SK-N-SH treated with all-trans-retinoic acid at 6 μM for 48 hours (cell line): Measurements from ENCODE around the gene UBQLN3.

Source experiments
- ATAC-seq: fragments of 200-7000 bp; cut with Tn5 transposase; 3 replicates; pipeline ENCODE4 v1.9.1; 2020; ENCODE audit warnings: mild to moderate bottlenecking, moderate library complexity
- ARNTL ChIP-seq: fragments of 450-650 bp; formaldehyde crosslinking; IDR thresholded peaks from 2 replicates; pipeline ENCODE4 v1.5.0; 2020; ENCODE audit warnings: low read depth, mild to moderate bottlenecking, moderate library complexity, borderline replicate concordance
- BACH2 ChIP-seq: fragments of 250-450 bp; sonication (Bioruptor Pico); IDR thresholded peaks from 2 replicates; pipeline ENCODE4 v1.9.0; 2021; ENCODE audit warnings: mild to moderate bottlenecking, borderline replicate concordance
- CSDC2 ChIP-seq: fragments of 250-450 bp; sonication (Bioruptor Pico); IDR thresholded peaks from 2 replicates; pipeline ENCODE4 v1.5.0; 2020; ENCODE audit warnings: mild to moderate bottlenecking, moderate library complexity
- ESRRG ChIP-seq: fragments of 250-450 bp; sonication (Bioruptor Pico); IDR thresholded peaks from 2 replicates; pipeline ENCODE4 v1.6.1; 2021; ENCODE audit warnings: mild to moderate bottlenecking
- GLIS3 ChIP-seq: fragments of 250-450 bp; sonication (Bioruptor Pico); IDR thresholded peaks from 2 replicates; pipeline ENCODE4 v1.5.0; 2020; ENCODE audit warnings: mild to moderate bottlenecking, moderate library complexity
- ISL1 ChIP-seq: fragments of 250-450 bp; sonication (Bioruptor Pico); IDR thresholded peaks from 2 replicates; pipeline ENCODE4 v2.1.2; 2022; ENCODE audit warnings: mild to moderate bottlenecking, moderate library complexity
- OSR1 ChIP-seq: fragments of 250-450 bp; sonication (Bioruptor Pico); IDR thresholded peaks from 2 replicates; pipeline ENCODE4 v1.8.0; 2022; ENCODE audit warnings: moderate library complexity, mild to moderate bottlenecking, inconsistent platforms
- PATZ1 ChIP-seq: fragments of 250-450 bp; sonication (Bioruptor Pico); IDR thresholded peaks from 2 replicates; pipeline ENCODE4 v1.8.0; 2020; ENCODE audit warnings: mild to moderate bottlenecking, moderate library complexity, borderline replicate concordance
- PPARA ChIP-seq: fragments of 250-450 bp; sonication (Bioruptor Pico); IDR thresholded peaks from 2 replicates; pipeline ENCODE4 v1.5.0; 2020; ENCODE audit warnings: mild to moderate bottlenecking, borderline replicate concordance
- RARB ChIP-seq: fragments of 250-450 bp; sonication (Bioruptor Pico); IDR thresholded peaks from 2 replicates; pipeline ENCODE4 v1.8.0; 2021; ENCODE audit warnings: mild to moderate bottlenecking, moderate library complexity
- SNAI2 ChIP-seq: fragments of 250-450 bp; sonication (Bioruptor Pico); IDR thresholded peaks from 2 replicates; pipeline ENCODE4 v1.5.0; 2020; ENCODE audit warnings: mild to moderate bottlenecking, moderate library complexity
- TCF4 ChIP-seq: fragments of 250-450 bp; sonication (Bioruptor Pico); IDR thresholded peaks from 2 replicates; pipeline ENCODE4 v1.8.0; 2021; ENCODE audit warnings: mild to moderate bottlenecking, moderate library complexity, borderline replicate concordance
- TOX ChIP-seq: fragments of 250-450 bp; sonication (Bioruptor Pico); IDR thresholded peaks from 2 replicates; pipeline ENCODE4 v1.8.0; 2021; ENCODE audit warnings: mild to moderate bottlenecking, moderate library complexity, borderline replicate concordance
- TSHZ2 ChIP-seq: fragments of 250-450 bp; sonication (Bioruptor Pico); IDR thresholded peaks from 2 replicates; pipeline ENCODE4 v1.5.0; 2020; ENCODE audit warnings: mild to moderate bottlenecking, moderate library complexity
- ZC3H10 ChIP-seq: fragments of 250-450 bp; sonication (Bioruptor Pico); IDR thresholded peaks from 2 replicates; pipeline ENCODE4 v1.5.1; 2021; ENCODE audit warnings: mild to moderate bottlenecking, moderate library complexity
- ZFP3 ChIP-seq: fragments of 250-450 bp; sonication (Bioruptor Pico); IDR thresholded peaks from 2 replicates; pipeline ENCODE4 v1.5.0; 2020; ENCODE audit warnings: mild to moderate bottlenecking, moderate library complexity
- ZFP30 ChIP-seq: fragments of 450-650 bp; formaldehyde crosslinking; IDR thresholded peaks from 2 replicates; pipeline ENCODE4 v1.5.0; 2022; ENCODE audit warnings: mild to moderate bottlenecking, moderate library complexity
- ZNF565 ChIP-seq: fragments of 450-650 bp; formaldehyde crosslinking; conservative IDR thresholded peaks from 2 replicates; pipeline ENCODE4 v1.5.0; 2020; ENCODE audit warnings: low read depth, mild to moderate bottlenecking, moderate library complexity
- ZNF70 ChIP-seq: fragments of 450-650 bp; formaldehyde crosslinking; IDR thresholded peaks from 2 replicates; pipeline ENCODE4 v1.5.0; 2020; ENCODE audit warnings: mild to moderate bottlenecking, moderate library complexity
- ZNF8 ChIP-seq: fragments of 450-650 bp; formaldehyde crosslinking; IDR thresholded peaks from 2 replicates; pipeline ENCODE4 v1.5.0; 2020; ENCODE audit warnings: mild to moderate bottlenecking, moderate library complexity
- TF ChIP-seq, protein P1 (sequence below): fragments of 250-450 bp; sonication (Bioruptor Pico); IDR thresholded peaks from 2 replicates; pipeline ENCODE4 v1.5.1; 2021; ENCODE audit warnings: mild to moderate bottlenecking, moderate library complexity
- TF ChIP-seq, protein P2 (sequence below): fragments of 250-450 bp; sonication (Bioruptor Pico); IDR thresholded peaks from 2 replicates; pipeline ENCODE4 v1.8.0; 2021; ENCODE audit warnings: low read depth, mild to moderate bottlenecking, moderate library complexity, borderline replicate concordance

The UBQLN3 gene

GRCh38 chr11:5509803-5510202 lies at the start of gene UBQLN3:
TSS of gene UBQLN3 (minus strand) at chr11:5509957. CDS start at chr11:5509558, 399 bp downstream.
- TF ChIP-seq, protein P1, sequence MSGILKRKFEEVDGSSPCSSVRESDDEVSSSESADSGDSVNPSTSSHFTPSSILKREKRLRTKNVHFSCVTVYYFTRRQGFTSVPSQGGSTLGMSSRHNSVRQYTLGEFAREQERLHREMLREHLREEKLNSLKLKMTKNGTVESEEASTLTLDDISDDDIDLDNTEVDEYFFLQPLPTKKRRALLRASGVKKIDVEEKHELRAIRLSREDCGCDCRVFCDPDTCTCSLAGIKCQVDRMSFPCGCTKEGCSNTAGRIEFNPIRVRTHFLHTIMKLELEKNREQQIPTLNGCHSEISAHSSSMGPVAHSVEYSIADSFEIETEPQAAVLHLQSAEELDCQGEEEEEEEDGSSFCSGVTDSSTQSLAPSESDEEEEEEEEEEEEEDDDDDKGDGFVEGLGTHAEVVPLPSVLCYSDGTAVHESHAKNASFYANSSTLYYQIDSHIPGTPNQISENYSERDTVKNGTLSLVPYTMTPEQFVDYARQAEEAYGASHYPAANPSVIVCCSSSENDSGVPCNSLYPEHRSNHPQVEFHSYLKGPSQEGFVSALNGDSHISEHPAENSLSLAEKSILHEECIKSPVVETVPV (CRISPR knock-in tag) = no peak
- TF ChIP-seq ISL1 (CRISPR knock-in tag) (no peak), PPARA (CRISPR knock-in tag) (no peak), BACH2 (CRISPR knock-in tag) (no peak)
- ATAC-seq = no peak

DNA sequence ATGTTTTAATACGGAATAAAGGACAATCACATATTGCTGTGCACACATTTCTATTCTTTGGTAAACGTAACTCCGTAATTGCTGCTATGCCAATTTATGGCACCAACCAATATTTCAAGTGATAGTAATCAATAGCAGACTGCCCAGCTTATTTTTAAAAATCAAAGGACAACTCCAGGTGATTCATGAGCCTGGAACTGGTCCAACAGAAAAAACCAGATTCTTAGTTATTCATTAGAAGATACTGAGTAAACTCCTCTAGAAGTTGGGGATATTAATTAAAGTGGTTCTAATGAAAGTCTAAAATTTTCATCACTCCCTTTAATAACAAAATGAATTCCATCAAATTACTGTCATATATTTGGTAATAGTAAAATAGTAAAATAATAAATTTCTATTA lies 48.0 kb upstream of the UBQLN3 start:
- ATAC-seq = no peak
- TF ChIP-seq TSHZ2 (CRISPR knock-in tag) = no peak
- no peak for TF ChIP-seq ZC3H10 (CRISPR knock-in tag)
- TF ChIP-seq ZNF565 (CRISPR knock-in tag) = no peak
- TF ChIP-seq ZFP30 (CRISPR knock-in tag) = no peak
- TF ChIP-seq ZNF70 (CRISPR knock-in tag) = no peak

GRCh38 chr11:5556596-5557188 lies 46.9 kb upstream of the UBQLN3 start:
- ATAC-seq = no peak
- no peak for TF ChIP-seq ARNTL (CRISPR knock-in tag)

DNA sequence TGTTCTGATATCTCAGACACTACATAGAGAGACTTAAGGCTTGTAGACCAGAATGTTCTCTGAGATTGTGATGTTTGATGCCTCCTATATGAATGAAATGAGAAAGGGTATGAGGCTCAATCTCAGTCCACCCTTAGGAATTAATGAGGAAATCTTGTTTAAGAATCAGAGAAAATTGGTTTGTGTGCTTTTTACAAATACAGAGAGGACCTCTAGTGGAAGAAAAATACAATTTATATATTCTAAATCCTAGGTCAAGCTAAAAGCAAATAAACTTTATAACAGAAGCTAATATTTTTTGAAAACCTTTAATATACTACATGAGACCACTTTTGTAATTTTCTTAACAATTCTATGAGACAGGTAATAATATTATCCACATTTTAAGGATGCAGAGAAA lies 43.6 kb upstream of the UBQLN3 start:
- ATAC-seq = no peak
- TF ChIP-seq ZNF70 (CRISPR knock-in tag) (no peak), PPARA (CRISPR knock-in tag) (no peak), ZFP30 (CRISPR knock-in tag) (no peak)
- TF ChIP-seq, all 23 proteins: peak for 0

DNA sequence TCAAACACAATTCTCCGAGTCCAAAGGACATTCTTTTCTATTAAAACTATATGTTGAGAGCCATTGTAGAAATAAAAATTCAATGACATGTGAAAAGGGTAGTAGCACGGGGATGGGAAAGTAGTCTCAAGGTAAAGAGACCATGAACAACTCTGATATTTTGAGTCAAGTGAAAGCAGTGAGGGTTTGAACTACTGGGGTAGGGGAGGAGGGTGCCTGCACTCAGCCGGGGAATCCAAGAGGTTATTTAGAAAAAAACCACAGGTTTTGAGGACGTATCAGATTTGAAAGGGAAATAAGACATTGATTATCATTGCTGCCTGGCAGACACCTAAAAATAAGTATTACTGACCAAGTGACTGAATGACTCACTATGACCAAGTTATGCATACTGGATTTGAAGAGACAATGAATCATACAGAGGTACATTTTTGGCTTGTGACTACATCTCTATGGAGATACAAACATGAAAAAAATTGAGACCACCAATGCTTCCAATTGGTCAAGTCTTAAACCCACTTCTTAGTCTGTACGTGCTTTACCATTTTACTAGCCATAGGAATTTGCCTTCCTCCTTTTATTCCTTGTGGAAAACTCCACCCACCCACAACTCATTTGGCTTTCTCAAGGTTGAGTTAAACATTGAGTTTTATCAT lies 40.8 kb upstream of the UBQLN3 start:
- TF ChIP-seq ARNTL (CRISPR knock-in tag) = no peak
- no peak for TF ChIP-seq PPARA (CRISPR knock-in tag)
- no peak for TF ChIP-seq RARB
- TF ChIP-seq ZFP30 (CRISPR knock-in tag) = no peak
- TF ChIP-seq, protein P2, sequence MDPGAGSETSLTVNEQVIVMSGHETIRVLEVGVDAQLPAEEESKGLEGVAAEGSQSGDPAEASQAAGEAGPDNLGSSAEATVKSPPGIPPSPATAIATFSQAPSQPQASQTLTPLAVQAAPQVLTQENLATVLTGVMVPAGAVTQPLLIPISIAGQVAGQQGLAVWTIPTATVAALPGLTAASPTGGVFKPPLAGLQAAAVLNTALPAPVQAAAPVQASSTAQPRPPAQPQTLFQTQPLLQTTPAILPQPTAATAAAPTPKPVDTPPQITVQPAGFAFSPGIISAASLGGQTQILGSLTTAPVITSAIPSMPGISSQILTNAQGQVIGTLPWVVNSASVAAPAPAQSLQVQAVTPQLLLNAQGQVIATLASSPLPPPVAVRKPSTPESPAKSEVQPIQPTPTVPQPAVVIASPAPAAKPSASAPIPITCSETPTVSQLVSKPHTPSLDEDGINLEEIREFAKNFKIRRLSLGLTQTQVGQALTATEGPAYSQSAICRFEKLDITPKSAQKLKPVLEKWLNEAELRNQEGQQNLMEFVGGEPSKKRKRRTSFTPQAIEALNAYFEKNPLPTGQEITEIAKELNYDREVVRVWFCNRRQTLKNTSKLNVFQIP = no peak
- TF ChIP-seq TCF4 = no peak
- no peak for TF ChIP-seq BACH2 (CRISPR knock-in tag)
- no peak for TF ChIP-seq ZFP3
- no peak for TF ChIP-seq TOX (CRISPR knock-in tag)
- TF ChIP-seq ESRRG = no peak
- no peak for TF ChIP-seq ZNF8
- TF ChIP-seq GLIS3 (CRISPR knock-in tag) = no peak
- no peak for TF ChIP-seq SNAI2 (CRISPR knock-in tag)
- no peak for TF ChIP-seq ZNF565 (CRISPR knock-in tag)
- ATAC-seq = no peak

DNA sequence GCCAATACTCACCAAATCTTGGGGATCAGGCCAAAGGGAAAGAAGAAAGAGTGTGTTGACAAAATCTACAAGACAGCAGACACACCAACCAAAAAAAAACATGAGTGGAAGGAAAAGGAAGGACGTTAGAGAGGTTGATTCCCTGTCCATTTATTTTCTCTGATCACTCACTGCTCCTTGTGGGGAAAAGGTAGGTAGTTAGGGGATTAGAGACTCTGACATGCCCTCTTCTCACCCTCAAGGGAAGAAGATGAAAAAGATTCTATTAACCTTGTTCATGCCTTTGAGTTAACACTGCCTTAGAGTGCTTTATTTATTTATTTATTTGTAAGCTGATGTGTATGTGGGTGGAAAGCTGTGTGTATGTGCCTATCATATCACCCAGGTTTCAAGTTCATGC lies 38.7 kb upstream of the UBQLN3 start, which contains the start of gene OR52H1:
TSS of gene OR52H1 (minus strand) at position 101 of the 400 bp plus-strand sequence. CDS start 3,035 bp downstream, outside the sequence.
- ATAC-seq = no peak
- no peak for TF ChIP-seq ZFP30 (CRISPR knock-in tag)
- no peak for TF ChIP-seq CSDC2 (CRISPR knock-in tag)
- TF ChIP-seq ZC3H10 (CRISPR knock-in tag) = no peak
- TF ChIP-seq PATZ1 (CRISPR knock-in tag) = no peak
- TF ChIP-seq RARB = no peak
- no peak for TF ChIP-seq SNAI2 (CRISPR knock-in tag)
- no peak for TF ChIP-seq TSHZ2 (CRISPR knock-in tag)
- no peak for TF ChIP-seq OSR1 (CRISPR knock-in tag)
- TF ChIP-seq GLIS3 (CRISPR knock-in tag) = no peak
- no peak for TF ChIP-seq TOX (CRISPR knock-in tag)
- TF ChIP-seq ZNF8 = no peak
- no peak for TF ChIP-seq ISL1 (CRISPR knock-in tag)
